Endothelial cell (in vitro differentiated cells): ENCODE data around the gene ZNF585A. TPM values are rescaled to one million over a fixed set of nuclear protein-coding genes. Genes with fewer than 3 reads are reported as not detected.
A peak's percentile ranks its signal among the peaks of the same experiment; 100 is the strongest.
"Not testable (repeated sequence)": the region's sequence is repeated elsewhere in the genome, so short reads cannot be mapped to it uniquely, and the experiment has no call there.

Source experiments
- DNase-seq: peaks from one replicate; pipeline ENCODE4 v3.0.0; 2021; ENCODE audit warnings: low spot score
- H3K27ac Mint-ChIP-seq: one replicate; pipeline ENCODE4 v1.8.0; 2021; ENCODE audit warnings: mixed read lengths, inconsistent platforms; ENCODE audit not compliant: unreplicated experiment
- H3K27me3 Mint-ChIP-seq: one replicate; pipeline ENCODE4 v1.8.0; 2021; ENCODE audit warnings: mild to moderate bottlenecking, moderate library complexity, mixed read lengths, inconsistent platforms; ENCODE audit not compliant: unreplicated experiment
- H3K36me3 Mint-ChIP-seq: one replicate; pipeline ENCODE4 v1.8.0; 2021; ENCODE audit warnings: mild to moderate bottlenecking, low read depth, mixed read lengths, inconsistent platforms; ENCODE audit not compliant: unreplicated experiment
- H3K4me1 Mint-ChIP-seq: one replicate; pipeline ENCODE4 v1.8.0; 2021; ENCODE audit warnings: mild to moderate bottlenecking, mixed read lengths, inconsistent platforms; ENCODE audit not compliant: unreplicated experiment
- H3K4me3 Mint-ChIP-seq: one replicate; pipeline ENCODE4 v1.8.0; 2021; ENCODE audit warnings: mild to moderate bottlenecking, mixed read lengths, inconsistent platforms; ENCODE audit not compliant: unreplicated experiment
- H3K9me3 Mint-ChIP-seq: one replicate; pipeline ENCODE4 v1.8.0; 2021; ENCODE audit warnings: mixed read lengths, inconsistent platforms; ENCODE audit not compliant: unreplicated experiment
- CTCF ChIP-seq: fragments of 200-600 bp; sonication (generic); IDR thresholded peaks from one replicate; pipeline ENCODE4 v1.5.0; 2021; ENCODE audit warnings: antibody characterized with exemption; ENCODE audit not compliant: unreplicated experiment
- total RNA-seq: library from RNA; stranded (reverse); fragmentation: NEBNext Ultra II Directional; extraction: Animal tissue kit (Norgen Biotek cat#: 25700); gene quantifications from one replicate; pipeline ENCODE4 v1.2.1, GENCODE V29; 2021; ENCODE audit not compliant: unreplicated experiment

Gene ZNF585A
- total RNA-seq, 1 donor from 2014 or later, result 11.0 TPM

DNA sequence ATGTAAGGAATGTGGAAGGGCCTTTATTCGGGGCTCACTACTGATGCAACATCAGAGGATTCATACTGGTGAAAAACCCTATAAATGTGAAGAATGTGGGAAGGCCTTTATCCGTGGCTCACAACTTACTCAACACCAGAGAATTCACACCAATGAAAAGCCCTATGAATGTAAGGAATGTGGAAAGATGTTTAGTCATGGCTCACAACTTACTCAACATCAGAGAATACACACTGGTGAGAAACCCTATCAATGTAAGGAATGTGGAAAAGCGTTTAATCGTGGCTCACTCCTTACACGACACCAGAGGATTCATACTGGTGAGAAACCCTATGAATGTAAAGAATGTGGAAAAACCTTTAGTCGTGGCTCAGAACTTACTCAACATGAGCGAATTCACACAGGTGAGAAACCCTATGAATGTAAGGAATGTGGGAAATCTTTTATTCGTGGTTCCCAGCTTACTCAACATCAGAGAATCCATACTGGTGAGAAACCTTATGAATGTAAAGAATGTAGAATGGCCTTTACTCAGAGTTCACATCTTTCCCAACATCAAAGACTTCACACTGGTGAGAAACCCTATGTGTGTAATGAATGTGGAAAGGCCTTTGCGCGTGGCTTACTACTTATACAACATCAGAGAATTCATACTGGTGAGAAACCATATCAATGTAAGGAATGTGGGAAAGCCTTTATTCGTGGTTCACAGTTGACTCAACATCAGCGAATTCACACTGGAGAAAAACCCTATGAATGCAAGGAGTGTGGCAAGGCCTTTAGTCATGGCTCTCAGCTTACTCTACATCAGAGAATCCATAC is 44.3 kb downstream of the ZNF585A start:
- Mint-ChIP-seq H3K36me3 (peaks cover 71% of the 10 kb centered on the region), H3K27me3 (peaks cover 5% of the 10 kb centered on the region), H3K4me1 (no peaks in the 10 kb centered on the region), H3K9me3 (peaks cover 76% of the 10 kb centered on the region), H3K4me3 (peak overlapping the region; percentile 67), H3K27ac (no peak overlapping the region)
- TF ChIP-seq CTCF, result no peak
- DNase-seq, result no peak

GRCh38 chr19:37122093-37122492 is 50.4 kb downstream of the ZNF585A start:
- not testable (repeated sequence) for DNase-seq, H3K4me1 Mint-ChIP-seq, H3K4me3 Mint-ChIP-seq, H3K27me3 Mint-ChIP-seq, H3K27ac Mint-ChIP-seq
- H3K36me3 Mint-ChIP-seq, result peaks cover 34% of the 10 kb centered on the region
- peaks cover 45% of the 10 kb centered on the region for H3K9me3 Mint-ChIP-seq

GRCh38 chr19:37114001-37114400 is 58.5 kb downstream of the ZNF585A start:
- Mint-ChIP-seq H3K36me3 (peaks cover 80% of the 10 kb centered on the region), H3K27ac (no peak overlapping the region), H3K4me3 (peak overlapping the region; percentile 78), H3K4me1 (no peaks in the 10 kb centered on the region), H3K27me3 (peaks cover 14% of the 10 kb centered on the region), H3K9me3 (peaks cover 53% of the 10 kb centered on the region)
- peak; percentile 43 for TF ChIP-seq CTCF
- no peak for DNase-seq

DNA sequence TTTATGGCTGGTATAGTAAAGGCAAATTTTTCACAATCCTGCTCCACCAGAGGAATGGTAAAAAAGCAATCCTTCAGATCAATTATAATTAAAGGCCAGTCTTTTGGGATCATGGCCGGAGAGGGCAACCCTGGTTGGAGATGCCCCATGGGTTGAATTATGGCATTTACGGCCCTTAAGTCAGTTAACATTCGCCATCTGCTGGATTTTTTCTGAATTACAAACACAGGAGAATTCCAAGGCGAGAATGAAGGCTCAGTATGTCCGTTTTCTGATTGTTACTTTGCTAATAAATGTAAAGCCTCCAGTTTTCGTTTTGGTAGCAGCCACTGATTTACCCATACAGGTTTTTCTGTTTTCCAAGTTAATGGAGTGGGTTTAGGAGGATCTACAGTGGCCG is 60.7 kb downstream of the ZNF585A start:
- H3K36me3 Mint-ChIP-seq, result peaks cover 96% of the 10 kb centered on the region
- not testable (repeated sequence) for DNase-seq

DNA sequence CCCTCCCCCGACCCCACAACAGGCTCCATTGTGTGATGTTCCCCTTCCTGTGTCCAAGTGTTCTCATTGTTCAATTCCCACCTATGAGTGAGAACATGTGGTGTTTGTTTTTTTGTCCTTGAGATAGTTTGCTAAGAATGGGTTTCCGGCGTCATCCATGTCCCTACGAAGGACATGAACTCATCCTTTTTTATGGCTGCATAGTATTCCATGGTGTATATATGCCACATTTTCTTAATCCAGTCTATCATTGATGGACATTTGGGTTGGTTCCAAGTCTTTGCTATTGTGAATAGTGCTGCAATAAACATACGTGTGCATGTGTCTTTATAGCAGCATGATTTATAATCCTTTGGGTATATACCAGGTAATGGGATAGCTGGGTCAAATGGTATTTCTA is 68.4 kb downstream of the ZNF585A start:
- H3K4me1 Mint-ChIP-seq, H3K27me3 Mint-ChIP-seq, H3K4me3 Mint-ChIP-seq, DNase-seq, H3K27ac Mint-ChIP-seq: not testable (repeated sequence)
- Mint-ChIP-seq H3K9me3 (peaks cover 42% of the 10 kb centered on the region), H3K36me3 (peaks cover 84% of the 10 kb centered on the region)

More for the DNA sequence above, 60.7 kb downstream of the ZNF585A start:
- not testable (repeated sequence) for H3K27ac Mint-ChIP-seq, H3K4me1 Mint-ChIP-seq, H3K4me3 Mint-ChIP-seq
- TF ChIP-seq CTCF, result peak; percentile 48
- H3K27me3 Mint-ChIP-seq, result peaks cover 12% of the 10 kb centered on the region
- H3K9me3 Mint-ChIP-seq, result peaks cover 49% of the 10 kb centered on the region

GRCh38 chr19:37098570-37098969 is 73.9 kb downstream of the ZNF585A start:
- peaks cover 3% of the 10 kb centered on the region for H3K27me3 Mint-ChIP-seq
- TF ChIP-seq CTCF, result no peak
- peaks cover 44% of the 10 kb centered on the region for H3K9me3 Mint-ChIP-seq
- H3K27ac Mint-ChIP-seq, result no peak overlapping the region
- H3K4me3 Mint-ChIP-seq, result peak overlapping the region; percentile 32
- DNase-seq, result no peak
- no peaks in the 10 kb centered on the region for H3K4me1 Mint-ChIP-seq
- peaks cover 87% of the 10 kb centered on the region for H3K36me3 Mint-ChIP-seq
